DOHH2 (cell line): ENCODE results near the gene TNFRSF4.

Source experiments
- H3F3A ChIP-seq: fragments of 200-600 bp; sonication (generic), shearing (Covaris generic); 2 replicates; pipeline ENCODE4 v1.6.0; 2016; ENCODE audit warnings: antibody characterized with exemption, mild to moderate bottlenecking; ENCODE audit not compliant: control insufficient read depth, insufficient read depth
- H3K27ac ChIP-seq: fragments of 200-600 bp; sonication (generic); 2 replicates; pipeline ENCODE4 v1.5.1; 2014; ENCODE audit warnings: low read depth, mild to moderate bottlenecking, low read length, moderate library complexity
- H3K27me3 ChIP-seq: fragments of 200-600 bp; sonication (generic); 2 replicates; pipeline ENCODE4 v1.6.1; 2014; ENCODE audit warnings: mild to moderate bottlenecking, low read length, mixed read lengths; ENCODE audit not compliant: control insufficient read depth
- H3K36me3 ChIP-seq: fragments of 200-600 bp; sonication (generic); 2 replicates; pipeline ENCODE4 v1.6.1; 2014; ENCODE audit warnings: mild to moderate bottlenecking, low read length, moderate library complexity, mixed read lengths; ENCODE audit not compliant: control insufficient read depth
- H3K4me1 ChIP-seq: fragments of 200-600 bp; sonication (generic); 2 replicates; pipeline ENCODE4 v1.6.1; 2014; ENCODE audit warnings: mild to moderate bottlenecking, low read length, mixed read lengths; ENCODE audit not compliant: control insufficient read depth
- H3K4me2 ChIP-seq: fragments of 200-600 bp; sonication (generic); 2 replicates; pipeline ENCODE4 v1.6.0; 2014; ENCODE audit warnings: mild to moderate bottlenecking, low read length, moderate library complexity
- H3K4me3 ChIP-seq: fragments of 200-600 bp; sonication (generic); 2 replicates; pipeline ENCODE4 v1.5.1; 2014; ENCODE audit warnings: mild to moderate bottlenecking, low read length, mixed read lengths
- H3K79me2 ChIP-seq: fragments of 200-600 bp; sonication (generic); 2 replicates; pipeline ENCODE4 v1.6.1; 2014; ENCODE audit warnings: mild to moderate bottlenecking, low read length, mixed read lengths; ENCODE audit not compliant: control insufficient read depth
- H3K9me2 ChIP-seq: fragments of 200-600 bp; sonication (generic); replicated peaks from 2 replicates; pipeline ENCODE4 v1.6.1; 2014; ENCODE audit warnings: mild to moderate bottlenecking, low read length, mixed read lengths; ENCODE audit not compliant: control insufficient read depth
- H3K9me3 ChIP-seq: fragments of 200-600 bp; sonication (generic); 2 replicates; pipeline ENCODE4 v1.6.1; 2014; ENCODE audit warnings: antibody characterized with exemption, low read length, mixed read lengths; ENCODE audit not compliant: control insufficient read depth, insufficient read depth
- H4K20me1 ChIP-seq: fragments of 200-600 bp; sonication (generic); 2 replicates; pipeline ENCODE4 v1.6.0; 2014; ENCODE audit warnings: low read depth, mild to moderate bottlenecking, antibody characterized with exemption, low read length, moderate library complexity; ENCODE audit not compliant: control insufficient read depth, insufficient read depth
- EZH2phosphoT487 ChIP-seq: fragments of 200-600 bp; sonication (generic); IDR thresholded peaks from 2 replicates; pipeline ENCODE4 v1.6.1; 2017; ENCODE audit warnings: borderline replicate concordance, mild to moderate bottlenecking, antibody characterized with exemption, low read length, moderate library complexity, mixed read lengths
- TF ChIP-seq, protein P1 (sequence below): fragments of 200-600 bp; sonication (generic); IDR thresholded peaks from one replicate; pipeline ENCODE4 v1.5.1; 2014; ENCODE audit warnings: antibody characterized with exemption, mild to moderate bottlenecking, low read depth, low read length; ENCODE audit not compliant: poor library complexity, severe bottlenecking

TNFRSF4 gene

DNA sequence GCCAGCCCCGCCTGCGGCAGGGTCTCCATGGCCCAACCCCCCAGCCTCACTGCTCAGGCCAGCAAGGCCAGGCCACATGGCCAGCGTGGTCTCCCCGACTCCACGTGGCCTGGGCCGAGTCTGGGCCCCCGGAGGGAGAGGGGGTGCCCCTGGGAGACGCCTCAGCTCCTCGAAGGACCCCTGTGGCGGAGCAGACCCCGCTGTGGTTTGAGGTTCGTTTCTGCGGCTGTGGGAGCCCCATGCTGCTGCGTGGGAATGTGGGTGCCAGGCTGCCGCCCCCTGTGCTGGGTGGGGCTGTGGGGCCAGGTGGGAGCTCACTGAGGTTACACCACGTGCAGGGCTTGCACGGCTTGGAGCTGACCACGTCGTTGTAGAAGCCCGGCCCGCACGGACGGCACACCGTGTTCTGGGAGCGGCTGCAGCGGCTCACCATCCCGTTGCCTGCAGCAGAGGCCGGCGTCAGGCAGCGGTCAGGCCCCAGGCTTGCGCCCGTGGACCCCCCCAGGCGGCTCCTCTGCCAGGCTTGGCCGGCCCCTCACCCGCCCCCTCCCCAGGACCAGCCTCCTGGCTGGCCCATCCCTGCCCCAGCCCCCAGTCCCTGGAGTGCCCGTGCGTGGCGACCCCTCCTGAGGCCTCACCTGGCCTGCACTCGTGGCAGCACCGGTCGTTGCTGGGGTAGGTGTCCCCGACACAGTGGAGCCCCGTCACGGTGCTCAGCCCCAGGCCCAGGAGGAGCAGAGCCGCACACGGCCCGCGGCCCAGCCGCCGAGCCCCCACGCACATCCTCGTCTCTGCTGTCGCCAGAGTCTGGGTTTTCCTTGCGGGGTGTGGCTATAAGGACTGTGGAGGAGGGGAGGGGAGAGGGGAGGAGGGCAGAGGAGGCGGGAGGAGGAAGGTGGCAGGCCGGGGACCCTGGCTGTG, at the start of gene TNFRSF4:
TSS of gene TNFRSF4 (minus strand) at position 809 of the 921 bp plus-strand sequence. CDS start at position 783, 26 bp downstream.
- peaks cover 15% of the 10 kb centered on the region for H3K27me3 ChIP-seq
- no peaks in the 10 kb centered on the region for H3K9me3 ChIP-seq
- no peaks in the 10 kb centered on the region for H3K9me2 ChIP-seq
- no peak within 1 kb of the TSS for H3K4me2 ChIP-seq
- peaks cover 20% of the 10 kb centered on the region for H3K4me1 ChIP-seq
- H3K79me2 ChIP-seq = no peaks in the 10 kb centered on the region
- no peak within 1 kb of the TSS for H3K27ac ChIP-seq
- no peaks in the 10 kb centered on the region for H3F3A ChIP-seq
- TF ChIP-seq, protein P1, sequence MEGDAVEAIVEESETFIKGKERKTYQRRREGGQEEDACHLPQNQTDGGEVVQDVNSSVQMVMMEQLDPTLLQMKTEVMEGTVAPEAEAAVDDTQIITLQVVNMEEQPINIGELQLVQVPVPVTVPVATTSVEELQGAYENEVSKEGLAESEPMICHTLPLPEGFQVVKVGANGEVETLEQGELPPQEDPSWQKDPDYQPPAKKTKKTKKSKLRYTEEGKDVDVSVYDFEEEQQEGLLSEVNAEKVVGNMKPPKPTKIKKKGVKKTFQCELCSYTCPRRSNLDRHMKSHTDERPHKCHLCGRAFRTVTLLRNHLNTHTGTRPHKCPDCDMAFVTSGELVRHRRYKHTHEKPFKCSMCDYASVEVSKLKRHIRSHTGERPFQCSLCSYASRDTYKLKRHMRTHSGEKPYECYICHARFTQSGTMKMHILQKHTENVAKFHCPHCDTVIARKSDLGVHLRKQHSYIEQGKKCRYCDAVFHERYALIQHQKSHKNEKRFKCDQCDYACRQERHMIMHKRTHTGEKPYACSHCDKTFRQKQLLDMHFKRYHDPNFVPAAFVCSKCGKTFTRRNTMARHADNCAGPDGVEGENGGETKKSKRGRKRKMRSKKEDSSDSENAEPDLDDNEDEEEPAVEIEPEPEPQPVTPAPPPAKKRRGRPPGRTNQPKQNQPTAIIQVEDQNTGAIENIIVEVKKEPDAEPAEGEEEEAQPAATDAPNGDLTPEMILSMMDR = no peak
- TF ChIP-seq EZH2phosphoT487 = no peak
- H3K4me3 ChIP-seq = no peak within 1 kb of the TSS
- H4K20me1 ChIP-seq = no peaks in the 10 kb centered on the region
- peaks cover 14% of the 10 kb centered on the region for H3K36me3 ChIP-seq

DNA sequence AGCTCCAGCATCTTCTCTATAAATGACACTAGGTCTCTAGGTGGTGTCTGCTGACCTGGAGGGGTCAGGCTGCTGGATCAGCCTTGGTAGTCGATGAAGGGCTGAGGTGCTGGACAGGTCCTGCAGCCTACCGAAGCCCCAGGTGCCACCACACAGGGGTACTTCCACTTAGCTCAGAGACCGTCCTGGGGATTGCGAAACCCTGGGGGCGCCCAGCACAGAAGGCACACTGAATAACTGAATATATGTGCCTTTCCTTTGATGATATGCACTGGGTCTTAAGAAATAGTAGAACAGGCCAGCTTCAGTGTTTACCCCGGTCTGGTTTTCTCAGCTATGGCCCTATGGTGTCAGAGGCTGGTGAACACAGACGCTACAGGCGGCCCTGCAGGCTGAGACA, 48.8 kb upstream of the TNFRSF4 start:
- Histone ChIP-seq H3K9me3 (no peaks in the 10 kb centered on the region), H4K20me1 (no peaks in the 10 kb centered on the region), H3K4me2 (no peak overlapping the region), H3K36me3 (peaks cover 76% of the 10 kb centered on the region), H3K9me2 (no peaks in the 10 kb centered on the region), H3K4me1 (peaks cover 19% of the 10 kb centered on the region), H3F3A (0 out of 2 replicates have a peak, but pooled peaks cover 3% of the 10 kb centered on the region), H3K27me3 (no peaks in the 10 kb centered on the region), H3K27ac (no peak overlapping the region), H3K79me2 (peaks cover 49% of the 10 kb centered on the region), H3K4me3 (no peak overlapping the region)
- TF ChIP-seq, protein P1 = no peak
- no peak for TF ChIP-seq EZH2phosphoT487

DNA sequence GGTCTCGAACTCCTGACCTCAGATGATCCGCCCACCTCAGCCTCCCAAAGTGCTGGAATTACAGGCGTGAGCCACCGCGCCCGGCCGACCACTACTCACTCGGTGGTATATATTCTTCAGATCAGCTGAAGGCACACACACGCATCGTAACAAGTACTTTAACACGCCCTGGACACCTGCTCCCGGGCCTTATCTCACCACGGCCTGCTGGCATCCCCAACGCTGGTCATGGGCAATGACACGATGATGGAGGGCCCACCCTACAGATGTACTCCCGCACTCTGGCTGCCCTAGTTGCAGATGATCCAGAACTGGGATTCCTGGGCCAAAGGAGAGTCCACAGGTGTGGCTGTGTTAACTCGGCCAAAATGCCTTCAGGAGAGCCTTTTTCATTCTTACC, 48.1 kb upstream of the TNFRSF4 start:
- Histone ChIP-seq H3K9me2 (no peaks in the 10 kb centered on the region), H3F3A (0 out of 2 replicates have a peak, but pooled peaks cover 3% of the 10 kb centered on the region), H3K9me3 (no peaks in the 10 kb centered on the region), H3K79me2 (peaks cover 42% of the 10 kb centered on the region), H3K36me3 (peaks cover 69% of the 10 kb centered on the region), H3K27ac (no peak overlapping the region), H4K20me1 (no peaks in the 10 kb centered on the region), H3K4me2 (no peak overlapping the region), H3K4me3 (no peak overlapping the region), H3K4me1 (peaks cover 19% of the 10 kb centered on the region), H3K27me3 (no peaks in the 10 kb centered on the region)
- TF ChIP-seq, protein P1 = no peak
- no peak for TF ChIP-seq EZH2phosphoT487
